Purkinje cell (primary cell): ENCODE measurements around the gene PARD3. TPM values are rescaled to one million over a fixed set of nuclear protein-coding genes. Genes with fewer than 3 reads are reported as not detected.

ENCODE experiments used
- polyA plus RNA-seq: library from polyadenylated mRNA; unstranded; fragments of >200 nt; fragmentation: Nextera tagmentation; gene quantifications from 2 replicates; pipeline ENCODE4 v1.2.1, GENCODE V29; 2014

The PARD3 gene
- polyA plus RNA-seq: 0.94 and 1.0 TPM in 2 replicates

DNA sequence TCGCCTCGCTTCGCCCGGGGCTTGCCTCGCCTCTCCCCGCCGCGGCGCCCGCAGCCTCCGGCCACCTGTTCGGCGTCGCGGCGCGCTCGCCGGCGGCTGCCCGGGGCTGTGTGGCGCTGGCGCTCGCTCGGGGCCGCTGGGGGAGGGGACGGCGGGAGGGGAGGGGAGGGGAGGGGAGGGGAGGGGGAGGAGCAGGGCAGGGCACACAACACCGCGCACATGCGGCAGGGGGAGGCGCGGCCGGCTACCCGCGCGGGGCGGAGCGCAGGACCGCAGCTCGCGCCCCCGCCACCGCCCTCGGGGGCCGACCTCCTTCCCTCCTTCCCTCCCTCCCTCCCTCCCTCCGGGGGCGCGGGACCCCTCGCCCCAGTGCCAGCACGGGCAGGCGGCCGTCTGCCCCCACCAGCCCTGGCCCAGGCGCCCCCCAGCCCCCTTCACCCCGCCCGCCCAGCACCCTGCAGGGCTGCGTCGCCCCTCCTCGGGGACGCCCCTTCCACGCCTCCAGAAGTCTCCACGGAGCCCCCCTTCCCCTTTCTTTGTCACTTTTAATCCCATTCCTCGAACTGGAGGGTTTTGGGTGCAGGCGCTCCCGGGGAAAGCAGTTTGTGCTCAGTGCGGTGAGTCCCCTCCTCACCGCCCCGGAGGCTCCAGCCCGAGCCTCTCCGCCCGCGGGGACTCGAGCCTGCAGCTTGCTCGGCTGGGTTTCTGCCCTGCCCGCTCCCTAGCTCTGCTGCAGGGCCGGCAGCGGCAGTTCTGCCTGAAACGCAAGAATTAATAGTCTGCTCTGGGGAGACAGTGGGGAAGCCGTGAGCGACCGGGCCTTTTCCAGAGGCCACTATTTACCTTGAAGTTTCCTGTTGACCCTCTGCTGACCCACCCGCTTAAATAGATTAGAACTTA, at the start of gene PARD3:
PARD3 (minus strand) TSS at position 112 of the 900 bp plus-strand sequence. CDS start 301 bp downstream, outside the sequence.

